Endothelial cell of umbilical vein (primary cell): ENCODE data around the gene TMCC2. TPM values are rescaled to one million over a fixed set of nuclear protein-coding genes. Genes with fewer than 3 reads are reported as not detected.

Experiments
- BruUV-seq: library from RNA; stranded (reverse); fragments of 400-500 nt; replicated peaks from 2 replicates; lab custom pipeline; 2021; lab: Mats Ljungman, UMichigan
- CTCF ChIA-PET: fragments of 300-600, 350-600 bp; sonication (Branson Sonifier 250); formaldehyde crosslinking; loops from one replicate; lab custom pipeline; 2021; ENCODE audit warnings: antibody characterized with exemption, inconsistent platforms; lab: Charles Lee
- POLR2A ChIA-PET: fragments of 300-600, 350-600 bp; sonication (Branson Sonifier 250); formaldehyde crosslinking; loops from one replicate; lab custom pipeline; 2021; ENCODE audit warnings: antibody characterized with exemption, inconsistent platforms; lab: Charles Lee
- DNase-seq: peaks from one replicate; pipeline ENCODE4 v3.0.0-alpha.2; 2011; ENCODE audit warnings: low read depth, low spot score
- FAIRE-seq: peaks from 2 replicates; lab custom pipeline; 2011; peaks lifted over from hg19 to GRCh38; lab: Jason Lieb, UNC
- H2AFZ ChIP-seq: 2 replicates; pipeline ENCODE4 v1.6.0; 2012; ENCODE audit warnings: low read depth, low read length, control low read depth, inconsistent platforms
- H3K27ac ChIP-seq: 2 replicates; pipeline ENCODE4 v1.5.1; 2011; ENCODE audit warnings: low read depth, mild to moderate bottlenecking, control low read depth, low read length, moderate library complexity; ENCODE audit not compliant: insufficient read depth
- H3K27me3 ChIP-seq, 2 experiments: 2 replicates each; pipeline versions ENCODE4 v1.6.0 to v1.6.1; 2011; ENCODE audit warnings: low read length in 2 of 2, mixed read lengths in 1 of 2; ENCODE audit not compliant: control insufficient read depth in 2 of 2, insufficient read depth in 2 of 2
- H3K36me3 ChIP-seq, 2 experiments: 2 replicates in 1 of 2; 3 replicates in 1 of 2; pipeline ENCODE4 v1.5.1; 2011; ENCODE audit warnings: low read length in 2 of 2, mild to moderate bottlenecking in 1 of 2, moderate library complexity in 1 of 2; ENCODE audit not compliant: control insufficient read depth in 2 of 2, insufficient read depth in 2 of 2; ENCODE audit errors: extremely low read depth in 1 of 2
- H3K4me1 ChIP-seq: 3 replicates; pipeline ENCODE4 v1.5.1; 2011; ENCODE audit warnings: mild to moderate bottlenecking, low read length; ENCODE audit not compliant: control insufficient read depth, insufficient read depth; ENCODE audit errors: extremely low read depth
- H3K4me2 ChIP-seq: 2 replicates; pipeline ENCODE4 v1.6.1; 2011; ENCODE audit warnings: low read length, control low read depth, mixed read lengths; ENCODE audit not compliant: insufficient read depth
- H3K4me3 ChIP-seq, 3 experiments: fragments of 200-600 bp in 1 of 3; sonication (generic), shearing (Covaris generic) in 1 of 3; replicated peaks in 1 of 3; 2 replicates each; pipeline ENCODE4 v1.5.1; 2011 to 2016; ENCODE audit warnings: control low read depth in 3 of 3, low read length in 3 of 3, mild to moderate bottlenecking in 2 of 3, inconsistent platforms in 1 of 3, low read depth in 1 of 3, moderate library complexity in 1 of 3; ENCODE audit not compliant: insufficient read depth in 1 of 3
- H3K79me2 ChIP-seq: 2 replicates; pipeline ENCODE4 v1.6.0; 2012; ENCODE audit warnings: low read length, inconsistent platforms; ENCODE audit not compliant: control insufficient read depth, insufficient read depth
- H3K9ac ChIP-seq: replicated peaks from 2 replicates; pipeline ENCODE3; 2011; ENCODE audit warnings: low read length, control low read depth; ENCODE audit not compliant: insufficient read depth; ENCODE audit errors: extremely low read depth
- H3K9me1 ChIP-seq: replicated peaks from 3 replicates; pipeline ENCODE4 v1.6.0; 2011; ENCODE audit warnings: mild to moderate bottlenecking, low read length; ENCODE audit not compliant: control insufficient read depth, insufficient read depth; ENCODE audit errors: extremely low read depth
- H3K9me3 ChIP-seq: replicated peaks from 2 replicates; pipeline ENCODE4 v1.5.1; 2012; ENCODE audit warnings: low read length, inconsistent platforms; ENCODE audit not compliant: control insufficient read depth, insufficient read depth
- H4K20me1 ChIP-seq: replicated peaks from 2 replicates; pipeline ENCODE3; 2011; ENCODE audit warnings: mild to moderate bottlenecking, low read length; ENCODE audit not compliant: control insufficient read depth, insufficient read depth; ENCODE audit errors: extremely low read depth
- CTCF ChIP-seq, 2 donors: IDR thresholded peaks; 1 replicate in 1 of 2; 2 replicates in 1 of 2; pipeline ENCODE4 v1.5.1; 2011; ENCODE audit warnings: low read length in 2 of 2, mild to moderate bottlenecking in 2 of 2, moderate library complexity in 2 of 2, control low read depth in 1 of 2, inconsistent platforms in 1 of 2, low read depth in 1 of 2; ENCODE audit not compliant: insufficient read depth in 1 of 2; ENCODE audit errors: extremely low read depth in 1 of 2
- EZH2 ChIP-seq: IDR thresholded peaks from 2 replicates; pipeline ENCODE4 v1.6.1; 2012; ENCODE audit warnings: borderline replicate concordance, low read depth, mild to moderate bottlenecking, moderate library complexity, low read length, inconsistent platforms; ENCODE audit not compliant: severe bottlenecking
- FOS ChIP-seq: IDR thresholded peaks from 2 replicates; pipeline ENCODE4 v1.6.1; 2011; ENCODE audit warnings: mild to moderate bottlenecking, low read length, moderate library complexity, borderline replicate concordance; ENCODE audit not compliant: insufficient read depth
- GATA2 ChIP-seq: IDR thresholded peaks from 2 replicates; pipeline ENCODE4 v1.7.0; 2011; ENCODE audit warnings: low read depth, mild to moderate bottlenecking, moderate library complexity, mixed read lengths, low read length; ENCODE audit not compliant: insufficient read length, insufficient read depth
- JUN ChIP-seq: IDR thresholded peaks from 2 replicates; pipeline ENCODE4 v1.6.1; 2011; ENCODE audit warnings: borderline replicate concordance, low read depth; ENCODE audit not compliant: insufficient read length, insufficient read depth
- MAX ChIP-seq: IDR thresholded peaks from 2 replicates; pipeline ENCODE4 v1.6.1; 2011; ENCODE audit not compliant: insufficient read depth, insufficient read length
- MYC ChIP-seq: IDR thresholded peaks from one replicate; pipeline ENCODE4 v1.6.1; 2011; ENCODE audit warnings: mild to moderate bottlenecking, low read depth, low read length
- POLR2A ChIP-seq: IDR thresholded peaks from 2 replicates; pipeline ENCODE4 v1.6.1; 2012; ENCODE audit warnings: low read depth, mild to moderate bottlenecking, control low read depth, low read length
- POLR2AphosphoS5 ChIP-seq: IDR thresholded peaks from 2 replicates; pipeline ENCODE4 v1.6.1; 2012; ENCODE audit warnings: low read depth, mild to moderate bottlenecking, control low read depth, low read length, moderate library complexity; ENCODE audit not compliant: insufficient read depth
- dilution Hi-C: fragments of 300-500 bp; cut with MboI; formaldehyde crosslinking; loops from one replicate; pipeline ENCODE4 v1.15.0; 2019; ENCODE audit warnings: low sequenced_read_pairs; ENCODE audit not compliant: extremely low pct_ligation_motif_present
- intact Hi-C: fragments of 100-400 bp; cut with micrococcal nuclease; formaldehyde crosslinking; loops from one replicate; pipeline ENCODE4 v1.10.0; 2022
- polyA plus RNA-seq, 4 experiments: library from polyadenylated mRNA; depleted of rRNA in 3 of 4; stranded (reverse) in 3 of 4; unstranded in 1 of 4; fragments of >200 nt; gene quantifications; 2 replicates each; pipeline versions ENCODE4 v1.2.1 to v1.2.3, GENCODE V29; 2011 to 2012; ENCODE audit warnings: missing spikeins in 1 of 4
- total RNA-seq: library from RNA; stranded (reverse); gene quantifications from 2 replicates; pipeline ENCODE4 v1.2.3, GENCODE V29; 2021

TMCC2 gene
- total and polyA plus RNA-seq, 2 donors (not counting 3 experiments of a cell fraction or from before 2014, with no cell fraction given) = 2.0 to 2.1 TPM

GRCh38 chr1:205287076-205287475 lies 59.3 kb downstream of the TMCC2 start:
- Histone ChIP-seq H3K9me1 (no peaks in the 10 kb centered on the region), H2AFZ (no peak overlapping the region), H3K27ac (no peak overlapping the region), H3K79me2 (no peaks in the 10 kb centered on the region), H3K9ac (no peak overlapping the region), H3K9me3 (no peaks in the 10 kb centered on the region), H3K36me3 (no peaks in the 10 kb centered on the region), H4K20me1 (no peaks in the 10 kb centered on the region), H3K4me1 (peaks cover 34% of the 10 kb centered on the region), H3K27me3 (no peaks in the 10 kb centered on the region), H3K4me2 (no peak overlapping the region), H3K4me3 (no peak overlapping the region)
- no peak for TF ChIP-seq POLR2A
- no peak for TF ChIP-seq GATA2
- TF ChIP-seq FOS = no peak
- no peak for TF ChIP-seq CTCF (IDR thresholded peaks at IDR 0.05; ENCODE audit: extremely low read depth in 1 of 2, insufficient read depth in 1 of 2, low read depth in 1 of 2, low read length in 2 of 2)
- no peak for TF ChIP-seq JUN
- no peak for TF ChIP-seq MYC
- no peak for TF ChIP-seq POLR2AphosphoS5
- TF ChIP-seq MAX = no peak
- no peak for TF ChIP-seq EZH2
- FAIRE-seq = no peak
- ChIA-PET CTCF (interaction anchor here (1.7 to 3.3 kb wide), 2 partner anchors 13 to 37 kb away, joined by 14 to 21 read pairs; no protein-coding TSS in a partner anchor), POLR2A (no interaction called here)
- dilution Hi-C loops = no loop called here
- BruUV-seq = no TSS peak
- no peak for DNase-seq
- intact Hi-C loops = no loop called here
